T-helper 17 cell (primary cell): ENCODE data around the gene ADTRP. TPM values are rescaled to one million over a fixed set of nuclear protein-coding genes. Genes with fewer than 3 reads are reported as not detected.

Source experiments
- ATAC-seq: fragments of 150-1000 bp; cut with Tn5 transposase; 2 replicates; pipeline ENCODE4 v1.10.0; 2021; ENCODE audit warnings: mild to moderate bottlenecking, moderate library complexity
- DNase-seq, 3 donors: peaks; one replicate each; pipeline versions ENCODE4 v3.0.0 to v3.0.0-alpha.2; 2020 to 2021
- H3K9me3 ChIP-seq: one replicate; pipeline ENCODE4 v1.7.0; 2013; ENCODE audit warnings: low read length, mild to moderate bottlenecking; ENCODE audit not compliant: control insufficient read depth, poor library complexity, severe bottlenecking
- H3K27ac Mint-ChIP-seq: one replicate; pipeline ENCODE4 v1.8.0; 2022; ENCODE audit warnings: mild to moderate bottlenecking, moderate library complexity, mixed read lengths
- H3K27me3 Mint-ChIP-seq: one replicate; pipeline ENCODE4 v1.8.0; 2022; ENCODE audit warnings: mixed read lengths
- H3K36me3 Mint-ChIP-seq: one replicate; pipeline ENCODE4 v1.8.0; 2022; ENCODE audit warnings: low read depth, mixed read lengths
- H3K4me1 Mint-ChIP-seq: one replicate; pipeline ENCODE4 v1.8.0; 2022; ENCODE audit warnings: mild to moderate bottlenecking, mixed read lengths
- H3K4me3 Mint-ChIP-seq: one replicate; pipeline ENCODE4 v1.8.0; 2022; ENCODE audit warnings: mild to moderate bottlenecking, moderate library complexity, mixed read lengths
- total RNA-seq, 4 donors: library from RNA in 2 of 4; stranded (reverse) in 2 of 4; gene quantifications; one replicate each; pipeline ENCODE4 v1.2.3 and lab custom pipeline; 2022 to 2026

Gene ADTRP
- total RNA-seq, 2 donors from 2014 or later = 24.6 to 43.4 TPM

GRCh38 chr6:11766589-11767450 lies 11.8 kb downstream of the ADTRP start:
- DNase-seq = no peak
- no peaks in the 10 kb centered on the region for H3K4me1 Mint-ChIP-seq
- peaks cover 15% of the 10 kb centered on the region for H3K27me3 Mint-ChIP-seq
- no peak overlapping the region for H3K27ac Mint-ChIP-seq
- H3K36me3 Mint-ChIP-seq = no peaks in the 10 kb centered on the region
- ATAC-seq = no peak
- H3K9me3 ChIP-seq = no peaks in the 10 kb centered on the region
- H3K4me3 Mint-ChIP-seq = no peak overlapping the region

GRCh38 chr6:11766043-11766442 lies 12.6 kb downstream of the ADTRP start:
- H3K9me3 ChIP-seq = no peaks in the 10 kb centered on the region
- no peaks in the 10 kb centered on the region for H3K4me1 Mint-ChIP-seq
- no peak overlapping the region for H3K27ac Mint-ChIP-seq
- H3K4me3 Mint-ChIP-seq = no peak overlapping the region
- H3K27me3 Mint-ChIP-seq = peaks cover 15% of the 10 kb centered on the region
- DNase-seq (no peak), ATAC-seq (no peak)
- H3K36me3 Mint-ChIP-seq = no peaks in the 10 kb centered on the region

GRCh38 chr6:11764250-11764604 lies 14.4 kb downstream of the ADTRP start:
- Mint-ChIP-seq H3K36me3 (no peaks in the 10 kb centered on the region), H3K27ac (no peak overlapping the region), H3K4me1 (no peaks in the 10 kb centered on the region), H3K4me3 (no peak overlapping the region), H3K27me3 (peaks cover 24% of the 10 kb centered on the region)
- DNase-seq (no peak), ATAC-seq (no peak)
- no peaks in the 10 kb centered on the region for H3K9me3 ChIP-seq

- Mint-ChIP-seq H3K4me3 (no peak overlapping the region), H3K36me3 (no peaks in the 10 kb centered on the region), H3K27ac (no peak overlapping the region), H3K27me3 (peaks cover 21% of the 10 kb centered on the region), H3K4me1 (no peaks in the 10 kb centered on the region)
- ATAC-seq (no peak), DNase-seq (no peak)
- no peaks in the 10 kb centered on the region for H3K9me3 ChIP-seq
These were observed 14.9 kb downstream of the ADTRP start for GRCh38 chr6:11763460-11764249.

GRCh38 chr6:11762794-11763459 lies 15.7 kb downstream of the ADTRP start:
- ATAC-seq = no peak

GRCh38 chr6:11761744-11762620 lies 16.6 kb downstream of the ADTRP start:
- Mint-ChIP-seq H3K36me3 (no peaks in the 10 kb centered on the region), H3K4me1 (no peaks in the 10 kb centered on the region), H3K4me3 (no peak overlapping the region), H3K27ac (no peak overlapping the region), H3K27me3 (peaks cover 9% of the 10 kb centered on the region)
- DNase-seq (no peak), ATAC-seq (no peak)
- no peaks in the 10 kb centered on the region for H3K9me3 ChIP-seq

More at GRCh38 chr6:11762794-11763459, 15.7 kb downstream of the ADTRP start:
- H3K27ac Mint-ChIP-seq = no peak overlapping the region
- H3K36me3 Mint-ChIP-seq = no peaks in the 10 kb centered on the region
- no peak for DNase-seq
- H3K4me3 Mint-ChIP-seq = no peak overlapping the region
- H3K9me3 ChIP-seq = no peaks in the 10 kb centered on the region
- H3K27me3 Mint-ChIP-seq = peaks cover 13% of the 10 kb centered on the region
- H3K4me1 Mint-ChIP-seq = no peaks in the 10 kb centered on the region

GRCh38 chr6:11760015-11760473 lies 18.6 kb downstream of the ADTRP start:
- DNase-seq = no peak
- H3K4me1 Mint-ChIP-seq = peaks cover 3% of the 10 kb centered on the region

GRCh38 chr6:11758878-11759277 lies 19.7 kb downstream of the ADTRP start:
- Mint-ChIP-seq H3K4me1 (peaks cover 3% of the 10 kb centered on the region), H3K27ac (no peak overlapping the region), H3K36me3 (no peaks in the 10 kb centered on the region), H3K4me3 (no peak overlapping the region), H3K27me3 (peaks cover 9% of the 10 kb centered on the region)
- ATAC-seq (no peak), DNase-seq (no peak)
- no peaks in the 10 kb centered on the region for H3K9me3 ChIP-seq

More at GRCh38 chr6:11760015-11760473, 18.6 kb downstream of the ADTRP start:
- Mint-ChIP-seq H3K36me3 (no peaks in the 10 kb centered on the region), H3K4me3 (no peak overlapping the region), H3K27ac (no peak overlapping the region), H3K27me3 (peaks cover 9% of the 10 kb centered on the region)
- no peaks in the 10 kb centered on the region for H3K9me3 ChIP-seq
- ATAC-seq = no peak

- no peaks in the 10 kb centered on the region for H3K36me3 Mint-ChIP-seq
- peaks cover 3% of the 10 kb centered on the region for H3K4me1 Mint-ChIP-seq
- ATAC-seq (no peak), DNase-seq (no peak)
- H3K27ac Mint-ChIP-seq = no peak overlapping the region
- no peaks in the 10 kb centered on the region for H3K9me3 ChIP-seq
- peaks cover 9% of the 10 kb centered on the region for H3K27me3 Mint-ChIP-seq
- H3K4me3 Mint-ChIP-seq = no peak overlapping the region
These were observed 21.9 kb downstream of the ADTRP start for GRCh38 chr6:11756726-11757125.

GRCh38 chr6:11756292-11756691 lies 22.3 kb downstream of the ADTRP start:
- peaks cover 3% of the 10 kb centered on the region for H3K4me1 Mint-ChIP-seq
- H3K27me3 Mint-ChIP-seq = peaks cover 9% of the 10 kb centered on the region
- no peak overlapping the region for H3K4me3 Mint-ChIP-seq
- no peaks in the 10 kb centered on the region for H3K9me3 ChIP-seq
- DNase-seq = no peak
- H3K36me3 Mint-ChIP-seq = no peaks in the 10 kb centered on the region
- no peak overlapping the region for H3K27ac Mint-ChIP-seq
- ATAC-seq = no peak

GRCh38 chr6:11755725-11756124 lies 22.9 kb downstream of the ADTRP start:
- no peaks in the 10 kb centered on the region for H3K9me3 ChIP-seq
- Mint-ChIP-seq H3K4me1 (peaks cover 3% of the 10 kb centered on the region), H3K4me3 (no peak overlapping the region), H3K36me3 (no peaks in the 10 kb centered on the region), H3K27ac (no peak overlapping the region), H3K27me3 (peaks cover 9% of the 10 kb centered on the region)
- ATAC-seq (no peak), DNase-seq (no peak)

- ATAC-seq = no peak
These were observed 23.9 kb downstream of the ADTRP start for GRCh38 chr6:11754625-11755271.

More at GRCh38 chr6:11754625-11755271, 23.9 kb downstream of the ADTRP start:
- Mint-ChIP-seq H3K27me3 (no peaks in the 10 kb centered on the region), H3K4me3 (no peak overlapping the region), H3K36me3 (no peaks in the 10 kb centered on the region), H3K4me1 (peaks cover 3% of the 10 kb centered on the region), H3K27ac (no peak overlapping the region)
- no peaks in the 10 kb centered on the region for H3K9me3 ChIP-seq
- no peak for DNase-seq
